ENCODE results near the gene CCNG2. TPM values are rescaled to one million over a fixed set of nuclear protein-coding genes. Genes with fewer than 3 reads are reported as not detected.

CCNG2 gene, protein sequence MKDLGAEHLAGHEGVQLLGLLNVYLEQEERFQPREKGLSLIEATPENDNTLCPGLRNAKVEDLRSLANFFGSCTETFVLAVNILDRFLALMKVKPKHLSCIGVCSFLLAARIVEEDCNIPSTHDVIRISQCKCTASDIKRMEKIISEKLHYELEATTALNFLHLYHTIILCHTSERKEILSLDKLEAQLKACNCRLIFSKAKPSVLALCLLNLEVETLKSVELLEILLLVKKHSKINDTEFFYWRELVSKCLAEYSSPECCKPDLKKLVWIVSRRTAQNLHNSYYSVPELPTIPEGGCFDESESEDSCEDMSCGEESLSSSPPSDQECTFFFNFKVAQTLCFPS
- 12.6 and 26.9 TPM in 2 replicates for total RNA-seq

DNA sequence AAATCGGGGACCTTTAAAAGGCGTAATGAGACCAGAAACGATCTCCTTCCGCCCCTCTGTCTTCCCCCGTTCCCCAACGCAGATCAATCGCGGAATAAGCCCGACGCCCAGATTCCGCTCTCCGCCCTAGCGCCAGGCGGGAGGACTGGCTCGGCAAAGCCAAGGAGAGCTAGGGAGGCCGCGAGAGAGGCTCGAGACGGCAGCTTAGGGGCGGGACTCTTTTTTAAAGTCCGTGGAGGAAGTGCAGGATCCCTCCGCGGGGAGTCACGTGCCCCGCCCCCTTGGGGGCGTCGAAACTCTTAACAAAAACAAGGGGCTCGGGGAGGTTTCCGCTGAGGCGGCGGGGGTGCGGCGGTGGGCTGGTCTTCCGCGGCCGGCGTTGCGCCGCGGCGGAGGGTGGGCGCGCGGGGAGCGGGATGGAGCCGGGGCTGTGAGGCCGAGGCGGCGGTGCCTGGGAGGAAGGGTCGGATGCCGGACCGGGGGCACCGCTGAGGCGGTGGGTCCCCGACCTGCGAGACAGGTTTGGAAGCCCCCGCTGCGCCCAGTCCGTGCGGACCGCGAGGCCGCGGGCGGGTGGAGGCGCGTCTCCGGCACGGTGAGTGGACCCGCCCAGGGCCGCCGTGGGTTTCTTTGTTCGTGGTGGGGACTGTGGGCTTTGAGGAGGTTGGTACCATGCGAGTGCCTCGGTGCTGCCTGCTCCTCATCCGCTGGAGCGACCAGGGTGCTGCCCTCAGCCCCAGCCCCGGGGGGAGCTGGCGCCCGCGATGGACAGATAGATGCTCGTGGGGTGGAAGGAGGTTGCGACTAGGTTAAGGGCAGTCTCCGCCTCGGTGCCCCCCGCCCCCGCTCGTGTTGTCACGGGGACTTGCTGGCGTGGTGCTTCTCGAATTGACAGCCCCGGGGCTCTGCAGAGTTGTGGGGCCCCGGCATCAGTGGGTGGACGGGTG, at the start of gene CCNG2:
Gene CCNG2, plus strand, starts transcription at position 296 of the 947 bp plus-strand sequence. CDS start 1,326 bp downstream, outside the sequence.

Other genes starting within 250 kb of the CCNG2 start
- gene SEPTIN11, start 207.5 kb upstream of the CCNG2 start, total RNA-seq = 300 and 349 TPM in 2 replicates
- gene CCNI, start 81.2 kb upstream of the CCNG2 start, total RNA-seq = 106 and 193 TPM in 2 replicates